Stimulated activated effector memory CD8-positive, alpha-beta T cell treated with anti-CD3 and anti-CD28 coated beads, Interleukin-12 subunit alpha, Interleukin-12 subunit beta, amount 100 ng/mL, for 72 hours (primary cell): ENCODE results near the gene OR5AR1.
A peak's percentile ranks its signal among the peaks of the same experiment; 100 is the strongest.
"Not testable (repeated sequence)": the region's sequence is repeated elsewhere in the genome, so short reads cannot be mapped to it uniquely, and the experiment has no call there.

Experiments used
- ATAC-seq: fragments of 150-1000 bp; cut with Tn5 transposase; 2 replicates; pipeline ENCODE4 v1.10.0; 2021
- DNase-seq, 2 donors: peaks; one replicate each; pipeline ENCODE4 v3.0.0; 2021 to 2022; ENCODE audit warnings: low spot score in 2 of 2
- H3K27ac Mint-ChIP-seq: one replicate; pipeline ENCODE4 v1.8.0; 2022; ENCODE audit warnings: mild to moderate bottlenecking, mixed read lengths
- H3K36me3 Mint-ChIP-seq: one replicate; pipeline ENCODE4 v1.8.0; 2022; ENCODE audit warnings: mild to moderate bottlenecking, mixed read lengths
- H3K4me1 Mint-ChIP-seq: one replicate; pipeline ENCODE4 v1.8.0; 2022; ENCODE audit warnings: mixed read lengths
- H3K4me3 Mint-ChIP-seq: one replicate; pipeline ENCODE4 v1.8.0; 2022; ENCODE audit warnings: mild to moderate bottlenecking, mixed read lengths
- H3K9me3 Mint-ChIP-seq: one replicate; pipeline ENCODE4 v1.8.0; 2022; ENCODE audit warnings: mixed read lengths

OR5AR1 gene

GRCh38 chr11:56663386-56663785, at the start of gene OR5AR1:
OR5AR1 (plus strand) TSS chr11:56663686; CDS start chr11:56663686, 0 bp downstream.
- Mint-ChIP-seq H3K4me1 (no peaks in the 10 kb centered on the region), H3K4me3 (no peak within 1 kb of the TSS), H3K36me3 (no peaks in the 10 kb centered on the region), H3K27ac (no peak within 1 kb of the TSS), H3K9me3 (peaks cover 13% of the 10 kb centered on the region)
- DNase-seq (no peak), ATAC-seq (no peak)

DNA sequence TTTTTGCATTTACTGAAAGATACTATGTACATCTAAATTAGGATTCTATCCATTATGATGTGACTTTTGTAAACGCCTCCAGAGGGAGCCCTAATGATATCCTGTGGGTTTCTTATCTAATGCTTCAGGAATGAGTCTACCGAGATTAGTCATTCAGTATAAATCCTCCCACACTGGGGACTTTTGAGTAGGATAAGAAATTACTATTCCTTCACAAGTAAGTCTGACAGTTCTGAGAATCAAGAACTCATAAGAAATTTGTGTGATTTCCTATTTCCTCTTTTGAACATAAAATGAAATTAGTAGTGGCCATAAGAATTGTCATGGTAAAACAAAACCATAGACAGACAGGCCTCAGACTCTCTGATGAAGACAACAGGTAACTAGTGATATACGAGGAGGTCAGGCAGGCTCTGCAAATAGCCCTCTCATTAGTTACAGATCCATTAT, 38.8 kb upstream of the OR5AR1 start:
- H3K4me3 Mint-ChIP-seq: no peak overlapping the region
- peak; percentile 60 for ATAC-seq

GRCh38 chr11:56625946-56626345, 37.5 kb upstream of the OR5AR1 start:
- H3K4me1 Mint-ChIP-seq: no peaks in the 10 kb centered on the region
- ATAC-seq: no peak
- no peak overlapping the region for H3K4me3 Mint-ChIP-seq
- H3K9me3 Mint-ChIP-seq: peaks cover 20% of the 10 kb centered on the region
- H3K27ac Mint-ChIP-seq: no peak overlapping the region
- no peak for DNase-seq
- H3K36me3 Mint-ChIP-seq: no peaks in the 10 kb centered on the region

More for the DNA sequence above, 38.8 kb upstream of the OR5AR1 start:
- H3K36me3 Mint-ChIP-seq: no peaks in the 10 kb centered on the region
- H3K9me3 Mint-ChIP-seq: peaks cover 25% of the 10 kb centered on the region
- no peak for DNase-seq
- no peak overlapping the region for H3K27ac Mint-ChIP-seq
- no peaks in the 10 kb centered on the region for H3K4me1 Mint-ChIP-seq

DNA sequence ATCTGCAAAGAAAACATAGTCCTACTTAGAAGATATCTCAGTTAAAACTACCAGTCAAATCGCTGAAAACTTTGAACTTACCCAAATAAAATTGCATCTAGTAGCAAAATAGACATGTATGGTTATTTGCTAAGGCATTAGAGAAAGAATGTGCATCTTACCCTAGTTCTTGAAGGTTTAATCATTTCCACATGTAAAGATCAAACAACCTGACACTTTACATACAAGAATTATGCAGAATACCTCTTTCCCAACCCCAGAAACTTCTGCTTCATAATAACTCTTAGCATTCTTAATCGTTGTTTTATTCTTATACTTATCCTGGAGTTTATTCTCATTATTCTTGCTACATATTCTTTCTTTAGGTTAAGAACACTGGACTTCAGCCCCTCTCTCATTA, 31.2 kb upstream of the OR5AR1 start:
- Mint-ChIP-seq H3K4me1 (no peaks in the 10 kb centered on the region), H3K9me3 (peaks cover 23% of the 10 kb centered on the region), H3K36me3 (no peaks in the 10 kb centered on the region), H3K27ac (no peak overlapping the region), H3K4me3 (no peak overlapping the region)
- no peak for ATAC-seq
- DNase-seq: no peak

DNA sequence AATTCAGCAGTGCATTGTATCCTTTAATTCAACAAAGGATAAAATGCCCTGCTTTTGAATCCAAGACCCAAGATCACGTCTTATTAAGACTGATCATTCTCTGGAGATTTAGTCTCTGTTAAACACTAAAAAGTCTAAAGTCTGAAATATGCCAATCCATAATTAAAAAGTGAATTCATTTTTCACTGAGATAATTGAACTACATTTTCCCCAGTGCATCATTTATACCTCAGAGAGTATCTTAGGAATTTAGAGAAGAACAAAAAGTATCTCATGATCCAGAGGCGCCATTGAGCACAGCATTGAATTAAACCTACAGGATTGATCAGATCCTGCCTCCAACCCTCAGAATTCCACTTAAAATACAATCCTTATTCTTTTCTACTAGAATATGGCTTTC, 26.6 kb upstream of the OR5AR1 start:
- ATAC-seq: no peak
- H3K4me1 Mint-ChIP-seq: no peaks in the 10 kb centered on the region
- no peak overlapping the region for H3K27ac Mint-ChIP-seq
- H3K4me3 Mint-ChIP-seq: no peak overlapping the region
- DNase-seq: no peak
- no peaks in the 10 kb centered on the region for H3K36me3 Mint-ChIP-seq
- peaks cover 19% of the 10 kb centered on the region for H3K9me3 Mint-ChIP-seq

GRCh38 chr11:56637500-56637899, 26.0 kb upstream of the OR5AR1 start:
- Mint-ChIP-seq H3K27ac (no peak overlapping the region), H3K4me3 (no peak overlapping the region), H3K9me3 (peaks cover 21% of the 10 kb centered on the region), H3K36me3 (no peaks in the 10 kb centered on the region), H3K4me1 (no peaks in the 10 kb centered on the region)
- DNase-seq: no peak
- ATAC-seq: no peak

DNA sequence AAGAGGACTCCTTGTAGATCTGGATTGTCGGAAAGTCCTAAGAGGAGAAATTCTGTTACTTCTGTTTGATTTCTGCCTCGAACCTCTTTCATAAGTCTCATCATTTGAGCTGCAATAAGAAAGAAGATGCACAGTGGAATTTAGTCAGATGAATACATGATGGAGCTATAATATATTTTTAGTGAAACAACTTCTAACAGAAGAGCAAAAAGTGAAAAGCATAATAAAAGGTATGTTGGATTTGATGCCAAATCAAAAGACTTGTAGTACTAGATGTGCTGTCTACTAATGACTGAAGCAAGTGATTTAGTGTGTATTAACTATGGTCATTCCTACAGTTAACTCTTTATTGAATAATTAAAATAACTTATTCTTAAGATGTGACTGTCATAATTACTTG, 21.1 kb upstream of the OR5AR1 start, which contains the start of gene OR5AP2:
Gene OR5AP2 (minus strand): TSS at position 101 of the 400 bp plus-strand sequence. CDS start 0 bp downstream, at position 101.
- Mint-ChIP-seq H3K27ac (no peak within 1 kb of the TSS), H3K4me1 (no peaks in the 10 kb centered on the region)

DNA sequence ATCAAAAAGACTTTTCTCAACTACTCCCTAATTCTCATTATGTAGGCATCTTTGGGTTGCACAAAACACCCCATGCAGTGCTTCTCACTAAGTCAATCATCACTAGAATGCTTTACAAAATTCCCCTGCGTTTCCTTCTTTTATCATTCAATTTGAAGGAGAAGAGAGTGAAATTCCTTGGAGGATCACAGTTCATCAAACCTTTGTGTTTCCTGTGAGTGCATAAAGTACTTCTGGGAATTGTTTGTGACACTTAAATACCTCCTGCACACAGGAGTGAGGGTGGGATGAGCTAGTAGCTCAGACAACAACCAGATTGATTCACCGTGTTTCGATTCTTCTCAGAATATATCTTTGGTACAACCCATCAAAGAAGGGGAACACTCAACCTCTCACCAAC, 3.7 kb upstream of the OR5AR1 start:
- DNase-seq (no peak), ATAC-seq (no peak)
- Mint-ChIP-seq H3K9me3 (peaks cover 18% of the 10 kb centered on the region), H3K4me1 (no peaks in the 10 kb centered on the region), H3K36me3 (no peaks in the 10 kb centered on the region), H3K4me3 (no peak overlapping the region), H3K27ac (no peak overlapping the region)

More for the DNA sequence above, 21.1 kb upstream of the OR5AR1 start, which contains the start of gene OR5AP2:
- Mint-ChIP-seq H3K9me3 (peaks cover 19% of the 10 kb centered on the region), H3K4me3 (no peak within 1 kb of the TSS), H3K36me3 (peaks cover 6% of the 10 kb centered on the region)
- ATAC-seq: no peak
- no peak for DNase-seq

GRCh38 chr11:56670984-56671383, 7.5 kb downstream of the OR5AR1 start:
- Mint-ChIP-seq H3K4me3 (no peak overlapping the region), H3K9me3 (peaks cover 5% of the 10 kb centered on the region), H3K4me1 (no peaks in the 10 kb centered on the region), H3K36me3 (no peaks in the 10 kb centered on the region), H3K27ac (no peak overlapping the region)
- no peak for ATAC-seq
- no peak for DNase-seq

DNA sequence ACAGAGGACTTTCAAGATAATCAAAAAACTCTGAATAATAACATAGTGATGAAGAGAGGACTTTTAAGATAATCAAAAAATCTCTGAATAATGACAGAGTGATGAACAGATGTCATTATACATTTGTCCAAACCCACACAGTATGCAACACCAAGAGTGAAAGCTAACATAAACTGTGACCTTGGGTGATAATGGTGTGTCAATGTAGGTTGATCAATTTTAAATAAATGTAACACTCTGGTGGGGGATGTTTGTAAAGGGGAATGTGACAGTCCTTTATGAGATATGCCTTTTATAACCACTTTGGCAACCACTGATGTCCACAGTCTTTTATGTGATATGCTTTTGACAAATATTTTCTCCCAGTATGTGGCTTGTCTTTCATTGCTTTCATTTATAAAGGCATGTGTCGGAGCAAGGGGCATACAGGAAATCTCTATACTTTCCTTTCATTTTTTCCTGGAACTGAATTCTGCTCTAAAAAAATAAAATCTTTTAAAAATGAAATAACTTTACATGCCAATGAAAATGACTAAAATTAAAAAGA, 25.1 kb downstream of the OR5AR1 start:
- no peak overlapping the region for H3K27ac Mint-ChIP-seq
- peaks cover 16% of the 10 kb centered on the region for H3K9me3 Mint-ChIP-seq
- no peaks in the 10 kb centered on the region for H3K36me3 Mint-ChIP-seq
- H3K4me3 Mint-ChIP-seq: no peak overlapping the region
- no peaks in the 10 kb centered on the region for H3K4me1 Mint-ChIP-seq
- DNase-seq (no peak), ATAC-seq (no peak)

- H3K36me3 Mint-ChIP-seq, DNase-seq, H3K4me3 Mint-ChIP-seq, ATAC-seq, H3K4me1 Mint-ChIP-seq, H3K27ac Mint-ChIP-seq: not testable (repeated sequence)
- H3K9me3 Mint-ChIP-seq: peaks cover 15% of the 10 kb centered on the region
These were observed 27.7 kb downstream of the OR5AR1 start for GRCh38 chr11:56691179-56691578.

GRCh38 chr11:56693428-56693827, 29.9 kb downstream of the OR5AR1 start:
- no peak overlapping the region for H3K4me3 Mint-ChIP-seq
- no peaks in the 10 kb centered on the region for H3K4me1 Mint-ChIP-seq
- H3K27ac Mint-ChIP-seq: no peak overlapping the region
- no peak for ATAC-seq
- peaks cover 18% of the 10 kb centered on the region for H3K9me3 Mint-ChIP-seq
- no peak for DNase-seq
- no peaks in the 10 kb centered on the region for H3K36me3 Mint-ChIP-seq

- Mint-ChIP-seq H3K4me3 (no peak within 1 kb of the TSS), H3K4me1 (no peaks in the 10 kb centered on the region), H3K36me3 (no peaks in the 10 kb centered on the region), H3K27ac (no peak within 1 kb of the TSS), H3K9me3 (peaks cover 23% of the 10 kb centered on the region)
- DNase-seq (no peak), ATAC-seq (no peak)
These were observed 35.3 kb downstream of the OR5AR1 start, which contains the start of gene OR9G1 for GRCh38 chr11:56698795-56699194. OR9G1 (plus strand) TSS chr11:56699095; CDS start chr11:56700388, 1,293 bp downstream.

DNA sequence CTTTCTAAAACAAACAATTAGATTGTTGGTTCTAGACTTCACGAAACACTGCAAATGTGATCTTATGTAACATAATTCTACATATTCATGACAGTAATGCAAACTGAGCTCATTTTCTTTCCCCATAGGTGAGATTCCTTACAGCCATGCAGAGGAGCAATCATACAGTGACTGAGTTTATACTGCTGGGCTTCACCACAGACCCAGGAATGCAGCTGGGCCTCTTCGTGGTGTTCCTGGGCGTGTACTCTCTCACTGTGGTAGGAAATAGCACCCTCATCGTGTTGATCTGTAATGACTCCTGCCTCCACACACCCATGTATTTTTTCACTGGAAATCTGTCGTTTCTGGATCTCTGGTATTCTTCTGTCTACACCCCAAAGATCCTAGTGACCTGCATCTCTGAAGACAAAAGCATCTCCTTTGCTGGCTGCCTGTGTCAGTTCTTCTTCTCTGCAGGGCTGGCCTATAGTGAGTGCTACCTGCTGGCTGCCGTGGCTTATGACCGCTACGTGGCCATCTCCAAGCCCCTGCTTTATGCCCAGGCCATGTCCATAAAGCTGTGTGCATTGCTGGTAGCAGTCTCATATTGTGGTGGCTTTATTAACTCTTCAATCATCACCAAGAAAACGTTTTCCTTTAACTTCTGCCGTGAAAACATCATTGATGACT, 36.9 kb downstream of the OR5AR1 start:
- Mint-ChIP-seq H3K36me3 (no peaks in the 10 kb centered on the region), H3K27ac (no peak overlapping the region), H3K4me3 (no peak overlapping the region), H3K4me1 (no peaks in the 10 kb centered on the region), H3K9me3 (peaks cover 21% of the 10 kb centered on the region)
- no peak for DNase-seq
- peak; percentile 44 for ATAC-seq

DNA sequence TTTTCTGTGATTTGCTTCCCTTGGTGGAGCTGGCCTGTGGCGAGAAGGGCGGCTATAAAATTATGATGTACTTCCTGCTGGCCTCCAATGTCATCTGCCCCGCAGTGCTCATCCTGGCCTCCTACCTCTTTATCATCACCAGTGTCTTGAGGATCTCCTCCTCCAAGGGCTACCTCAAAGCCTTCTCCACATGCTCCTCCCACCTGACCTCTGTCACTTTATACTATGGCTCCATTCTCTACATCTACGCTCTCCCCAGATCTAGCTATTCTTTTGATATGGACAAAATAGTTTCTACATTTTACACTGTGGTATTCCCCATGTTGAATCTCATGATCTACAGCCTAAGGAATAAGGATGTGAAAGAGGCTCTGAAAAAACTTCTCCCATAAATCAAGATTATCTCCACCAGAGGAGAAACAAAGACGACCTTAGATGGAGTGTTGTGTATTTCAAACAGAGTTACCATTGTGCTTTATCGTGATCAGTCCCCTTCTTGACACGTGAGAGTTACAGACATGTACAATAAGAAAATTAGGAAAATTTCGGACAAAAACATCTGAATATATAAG, 37.5 kb downstream of the OR5AR1 start:
- Mint-ChIP-seq H3K4me1 (no peaks in the 10 kb centered on the region), H3K4me3 (no peak overlapping the region), H3K9me3 (peaks cover 20% of the 10 kb centered on the region), H3K36me3 (no peaks in the 10 kb centered on the region), H3K27ac (no peak overlapping the region)
- peak; percentile 40 for ATAC-seq
- DNase-seq: no peak
